Thyroid gland (tissue), 4 donors: ENCODE measurements around the gene PAK6. TPM values are rescaled to one million over a fixed set of nuclear protein-coding genes. Genes with fewer than 3 reads are reported as not detected.
A peak's percentile ranks its signal among the peaks of the same experiment; 100 is the strongest.

Experiments
- DNase-seq, 2 donors: peaks; one replicate each; pipeline ENCODE4 v3.0.0-alpha.2; 2019
- H3K27ac ChIP-seq, 3 donors: fragments of 200-600 bp; sonication (generic); 1 replicate in 2 of 3; 2 replicates in 1 of 3; pipeline ENCODE4 v1.5.1; 2016 to 2019; ENCODE audit warnings: mild to moderate bottlenecking in 1 of 3, moderate library complexity in 1 of 3
- H3K27me3 ChIP-seq: fragments of 200-600 bp; sonication (generic); one replicate; pipeline ENCODE4 v1.5.1; 2019
- H3K36me3 ChIP-seq, 2 donors: fragments of 200-600 bp; sonication (generic); one replicate each; pipeline ENCODE4 v1.5.1; 2016 to 2019
- H3K4me1 ChIP-seq, 2 donors: fragments of 200-600 bp; sonication (generic); one replicate each; pipeline ENCODE4 v1.5.1; 2017 to 2019
- H3K4me3 ChIP-seq, 3 donors: fragments of 200-600 bp; sonication (generic); replicated peaks in 1 of 3; 1 replicate in 2 of 3; 2 replicates in 1 of 3; pipeline ENCODE4 v1.5.1; 2016; ENCODE audit warnings: mild to moderate bottlenecking in 1 of 3
- H3K9me3 ChIP-seq: fragments of 200-600 bp; sonication (generic); one replicate; pipeline ENCODE4 v1.5.1; 2017
- CTCF ChIP-seq, 6 experiments: fragments of 200-600 bp in 3 of 6; fragments of 450-650 bp in 3 of 6; sonication (generic) in 3 of 6; IDR thresholded peaks; one replicate each; pipeline ENCODE4 v1.5.1; 2016 to 2019; ENCODE audit warnings: antibody characterized with exemption in 6 of 6, mild to moderate bottlenecking in 2 of 6, inconsistent platforms in 1 of 6, moderate library complexity in 1 of 6
- POLR2A ChIP-seq, 2 donors: fragments of 450-650 bp; IDR thresholded peaks; one replicate each; pipeline ENCODE4 v1.6.1; 2017; ENCODE audit warnings: antibody characterized with exemption in 2 of 2, mild to moderate bottlenecking in 2 of 2, moderate library complexity in 1 of 2
- WGBS, 2 donors: methylation state at CpG; one replicate each; pipeline ENCODE4 v1.1.5; 2017; 5-methylcytosine and 5-hydroxymethylcytosine counted together
- intact Hi-C: fragments of 100-400 bp; cut with DNase I; formaldehyde crosslinking; loops from one replicate; pipeline ENCODE4 v1.15.1; 2023
- total RNA-seq, 4 donors: library from RNA; depleted of rRNA; stranded (reverse); fragments of >200 nt; gene quantifications; one replicate each; pipeline ENCODE4 v1.2.3, GENCODE V29; 2016

PAK6 gene
- total RNA-seq, 4 donors from 2014 or later = 33.9 to 63.4 (median 43.9) TPM

GRCh38 chr15:40245666-40246450, 7.0 kb downstream of the PAK6 start:
- peak overlapping the region in 2 of 3 donors; percentile 18 to 39 for H3K27ac ChIP-seq
- no peaks in the 10 kb centered on the region for H3K9me3 ChIP-seq
- 84 to 85% methylated on average over 6 to 9 of the region's 9 CpGs for WGBS, 2 donors
- H3K4me3 ChIP-seq = no peak overlapping the region
- H3K4me1 ChIP-seq = peaks cover 2 to 7% of the 10 kb centered on the region in 2 donors
- DNase-seq = no peak
- no peaks in the 10 kb centered on the region for H3K27me3 ChIP-seq
- H3K36me3 ChIP-seq = no peaks in the 10 kb centered on the region
- intact Hi-C loops = no loop called here
- TF ChIP-seq CTCF (IDR thresholded peaks at IDR 0.05) (no peak), POLR2A (IDR thresholded peaks at IDR 0.05) (no peak)

DNA sequence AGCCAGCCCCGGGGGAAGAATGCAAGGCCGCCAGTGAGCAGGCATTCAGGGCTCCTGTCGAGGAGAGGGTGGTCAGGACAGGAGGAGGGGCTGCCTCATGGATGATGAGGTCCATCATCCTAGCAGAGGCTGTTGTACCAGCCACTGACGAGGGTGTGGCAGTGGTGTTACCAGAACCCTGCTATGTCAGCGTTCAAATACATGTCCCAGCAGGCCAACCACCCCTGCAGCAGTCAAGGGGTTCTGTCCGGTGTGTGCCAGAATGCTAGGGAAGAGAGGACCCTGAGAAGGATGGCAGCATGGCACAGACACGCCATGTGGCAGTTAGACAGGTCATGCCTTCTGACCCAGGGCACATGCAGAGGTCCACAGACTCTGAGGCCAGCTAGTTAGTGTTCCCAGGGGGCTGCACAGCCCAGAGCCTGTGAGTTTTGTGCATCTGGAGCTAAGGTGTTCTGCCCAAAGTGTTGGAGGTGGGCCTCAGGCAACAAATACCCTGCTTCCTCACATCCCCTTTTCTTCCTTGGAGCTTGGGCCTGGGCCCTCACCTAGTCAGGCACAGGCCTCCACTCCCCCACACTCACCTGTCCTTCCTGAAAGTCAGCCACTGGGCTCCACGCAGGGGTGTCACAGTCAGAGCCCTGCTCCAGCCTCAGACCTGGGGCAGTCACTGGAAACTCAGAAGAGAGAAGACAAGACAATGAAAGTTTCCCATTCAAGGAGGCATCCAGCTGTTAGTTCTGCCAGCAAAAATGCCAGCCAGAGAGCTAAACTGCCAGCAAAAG, 7.8 kb downstream of the PAK6 start:
- 92 to 96% methylated on average over 5 to 8 of the region's 8 CpGs for WGBS, 2 donors
- H3K4me3 ChIP-seq = no peak overlapping the region
- intact Hi-C loops = no loop called here
- no peak overlapping the region for H3K27ac ChIP-seq
- H3K4me1 ChIP-seq = peaks cover 0 to 7% of the 10 kb centered on the region in 2 donors
- H3K27me3 ChIP-seq = no peaks in the 10 kb centered on the region
- no peaks in the 10 kb centered on the region for H3K36me3 ChIP-seq
- TF ChIP-seq POLR2A (IDR thresholded peaks at IDR 0.05) = no peak
- no peak for TF ChIP-seq CTCF (IDR thresholded peaks at IDR 0.05)
- no peaks in the 10 kb centered on the region for H3K9me3 ChIP-seq
- DNase-seq = no peak

DNA sequence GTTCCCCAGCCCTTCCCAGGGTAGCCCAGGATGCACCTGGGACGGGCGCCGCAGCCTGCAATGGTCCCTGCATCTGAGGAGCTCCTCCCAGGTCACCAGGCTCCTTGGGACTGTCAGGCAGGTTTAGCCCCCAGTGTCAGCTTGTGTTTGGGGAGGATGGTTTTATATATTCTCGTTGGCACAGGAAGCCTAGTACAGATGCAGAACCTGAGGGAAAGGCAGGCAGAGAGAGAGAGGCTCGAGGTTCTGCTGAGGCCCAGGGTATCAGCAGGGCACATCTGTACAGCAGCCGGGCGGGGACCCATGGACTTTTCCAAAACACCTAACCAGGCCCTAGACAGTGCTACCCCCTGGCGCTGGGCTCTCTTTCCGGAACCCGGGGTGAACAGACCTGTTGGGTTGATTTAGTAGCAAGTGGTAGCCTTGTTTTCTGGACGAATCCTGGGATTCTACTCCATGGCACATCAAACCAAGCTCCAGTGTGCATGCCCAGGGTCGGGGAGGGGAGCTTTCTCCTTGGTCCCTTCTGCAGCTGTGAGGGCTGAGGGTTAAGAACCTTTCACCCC, 8.6 kb downstream of the PAK6 start:
- TF ChIP-seq CTCF (IDR thresholded peaks at IDR 0.05) = no peak
- no peak for TF ChIP-seq POLR2A (IDR thresholded peaks at IDR 0.05)
- H3K4me3 ChIP-seq = no peak overlapping the region
- intact Hi-C loops = no loop called here
- no peaks in the 10 kb centered on the region for H3K36me3 ChIP-seq
- no peaks in the 10 kb centered on the region for H3K27me3 ChIP-seq
- no peak for DNase-seq
- H3K4me1 ChIP-seq = peaks cover 0 to 15% of the 10 kb centered on the region in 2 donors
- 90 to 91% methylated on average over 5 to 12 of the region's 12 CpGs for WGBS, 2 donors
- H3K27ac ChIP-seq = no peak overlapping the region
- no peaks in the 10 kb centered on the region for H3K9me3 ChIP-seq

- Histone ChIP-seq H3K36me3 (no peaks in the 10 kb centered on the region), H3K4me3 (no peak overlapping the region), H3K27ac (no peak overlapping the region), H3K4me1 (peaks cover 3 to 19% of the 10 kb centered on the region in 2 donors), H3K9me3 (no peaks in the 10 kb centered on the region), H3K27me3 (no peaks in the 10 kb centered on the region)
- WGBS, 2 donors = 90 to 92% methylated on average over 12 to 15 of the region's 17 CpGs
- TF ChIP-seq CTCF (IDR thresholded peaks at IDR 0.05) (no peak), POLR2A (IDR thresholded peaks at IDR 0.05) (no peak)
- DNase-seq = no peak
- intact Hi-C loops = no loop called here
Observed at GRCh38 chr15:40248006-40248783, 9.3 kb downstream of the PAK6 start.
